ENCODE data around the gene MB.

Gene MB

DNA sequence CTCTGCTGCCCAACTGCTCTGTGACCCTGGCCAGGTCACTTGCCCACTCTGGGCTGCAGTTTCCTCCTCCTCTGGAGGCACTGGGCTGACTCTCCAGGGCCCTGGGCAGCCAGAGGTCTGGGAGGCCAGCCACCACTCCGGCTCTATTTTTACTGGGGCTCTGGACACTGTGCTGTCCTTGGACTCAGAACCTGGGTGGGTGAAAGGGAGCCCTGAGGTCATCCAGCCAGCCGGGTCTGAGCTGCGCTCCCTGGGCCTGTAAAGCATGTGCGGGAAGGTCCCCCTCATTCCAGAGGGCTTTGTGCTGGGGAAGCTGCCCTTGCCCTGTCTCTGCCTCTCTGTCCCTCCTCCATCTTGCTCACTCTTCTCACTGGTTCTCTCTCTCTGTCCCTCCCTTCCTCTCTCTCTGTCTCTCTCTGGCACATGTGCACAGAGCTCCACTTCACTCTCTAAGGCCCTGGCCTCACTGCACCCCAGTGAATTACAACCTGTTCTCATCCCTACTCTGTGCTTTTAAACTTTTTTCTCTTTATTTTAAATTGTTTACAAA is 24.6 kb downstream of the MB start:
- no peak for DNase-seq

DNA sequence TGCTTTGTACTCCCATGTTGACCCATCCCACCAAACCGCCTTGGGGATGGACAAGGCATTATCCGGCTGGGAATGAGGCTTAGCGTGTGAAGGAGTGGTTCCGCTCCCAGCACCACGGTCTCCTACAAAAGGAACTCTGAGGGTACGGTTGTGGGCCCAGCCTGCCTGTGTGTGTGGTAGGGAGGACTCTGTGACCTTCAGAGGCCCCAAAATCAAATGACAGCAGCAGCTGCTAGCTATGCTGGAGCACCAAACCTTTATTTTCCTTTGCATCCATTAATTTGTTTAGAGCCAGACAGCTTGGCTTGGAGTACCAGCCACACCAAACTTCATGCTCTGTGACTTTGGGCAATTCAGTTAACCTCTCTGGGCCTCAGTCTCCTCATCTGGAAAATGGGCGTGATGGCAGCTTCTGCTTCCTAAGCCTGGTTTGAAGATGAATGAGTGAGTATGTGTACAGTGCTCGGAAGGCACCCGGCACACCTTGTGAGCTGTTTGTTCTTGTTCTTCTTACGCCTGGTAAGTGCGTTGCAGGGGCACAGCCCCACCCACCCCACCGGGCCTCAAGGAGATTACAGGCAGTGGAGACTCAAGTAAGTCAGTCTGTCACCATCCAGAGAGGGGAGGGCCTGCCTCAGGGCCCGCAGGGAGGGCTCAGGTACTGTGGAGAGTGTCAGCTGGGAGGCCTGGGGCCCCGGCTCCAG is 25.3 kb downstream of the MB start:
- no peak for DNase-seq

- DNase-seq = no peak
Observed at GRCh38 chr22:35590634-35591295, 26.4 kb downstream of the MB start.

DNA sequence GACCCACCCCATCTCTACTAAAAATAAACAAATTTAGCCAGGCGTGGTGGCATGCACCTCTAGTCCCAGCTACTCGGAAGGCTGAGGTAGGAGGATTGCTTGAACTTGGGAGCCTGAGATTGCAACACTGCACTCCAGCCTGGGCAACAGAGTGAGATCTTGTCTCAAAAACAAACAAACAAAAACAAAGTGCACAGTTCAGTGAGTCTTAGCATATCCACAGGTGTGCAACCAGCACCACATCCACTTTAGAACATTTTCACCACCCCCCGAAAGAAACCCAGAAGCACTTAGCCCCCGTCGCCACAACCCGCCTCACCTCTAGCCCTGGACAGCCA is 27.4 kb downstream of the MB start:
- no peak for DNase-seq

- no peak for DNase-seq
Observed at GRCh38 chr22:35589071-35589755, 27.9 kb downstream of the MB start.

GRCh38 chr22:35587896-35588295 is 29.2 kb downstream of the MB start:
- no peak for DNase-seq

DNA sequence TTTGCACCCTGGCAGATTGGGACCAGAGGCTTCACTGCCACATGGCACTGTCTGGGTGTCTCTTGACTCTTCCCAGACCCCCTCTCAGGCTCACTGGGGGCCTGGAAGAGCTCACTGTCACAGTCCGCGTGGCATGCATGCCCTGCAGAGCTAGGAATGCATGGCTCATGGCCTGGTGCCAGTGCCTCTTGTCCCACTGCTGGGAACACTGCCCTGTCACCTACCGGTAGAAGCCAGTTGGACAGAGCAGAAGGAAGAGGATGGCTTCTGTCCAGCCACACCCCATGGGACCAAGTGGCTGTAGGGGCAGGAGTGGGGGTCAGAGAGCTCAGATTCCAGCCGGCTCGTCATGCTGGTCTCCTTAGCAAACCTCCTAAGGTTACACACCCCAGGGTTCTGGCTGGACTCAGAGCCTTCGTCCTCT is 29.7 kb downstream of the MB start:
- DNase-seq = no peak

- no peak for DNase-seq
Observed at GRCh38 chr22:35586771-35587170, 30.4 kb downstream of the MB start.

DNA sequence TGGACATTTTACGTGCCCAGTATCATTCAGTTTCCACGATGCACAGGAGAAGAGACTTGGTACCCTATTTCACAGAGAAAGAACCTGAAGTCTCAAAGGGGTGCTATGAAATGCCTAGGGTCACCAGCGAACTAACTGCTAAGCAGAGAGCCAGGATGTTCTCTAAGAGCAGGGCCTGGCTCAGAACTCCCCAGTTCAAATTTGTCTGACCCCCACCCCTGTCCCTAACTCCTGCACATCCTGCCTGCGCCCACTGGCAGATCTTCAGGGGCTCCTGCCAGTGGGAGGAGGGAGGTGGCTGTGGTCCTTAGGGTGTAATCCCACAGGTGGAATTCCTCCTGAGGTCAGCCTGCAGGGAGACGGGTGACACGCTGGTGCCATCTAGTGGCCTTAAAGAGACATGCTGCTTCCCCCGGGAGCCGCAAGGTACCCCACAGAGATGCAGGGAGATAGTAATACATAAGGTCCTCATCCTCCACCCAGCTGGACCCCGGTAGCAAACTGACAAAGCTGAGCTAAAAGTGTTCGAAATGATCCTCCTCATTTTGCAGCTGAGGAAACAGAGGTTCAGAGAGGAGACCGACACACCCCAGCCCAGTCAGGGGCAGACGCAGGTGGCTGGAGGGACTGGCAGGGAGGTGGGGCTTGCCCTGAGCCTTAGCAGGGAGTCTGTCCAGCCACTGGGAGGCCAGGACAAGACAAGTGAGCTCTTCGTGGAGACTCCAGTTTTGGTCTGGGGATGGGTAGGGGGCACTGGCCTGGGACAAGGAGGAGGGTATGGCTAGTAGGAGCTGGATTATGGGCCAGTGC is 34.1 kb downstream of the MB start:
- peak; percentile 1 for DNase-seq

DNA sequence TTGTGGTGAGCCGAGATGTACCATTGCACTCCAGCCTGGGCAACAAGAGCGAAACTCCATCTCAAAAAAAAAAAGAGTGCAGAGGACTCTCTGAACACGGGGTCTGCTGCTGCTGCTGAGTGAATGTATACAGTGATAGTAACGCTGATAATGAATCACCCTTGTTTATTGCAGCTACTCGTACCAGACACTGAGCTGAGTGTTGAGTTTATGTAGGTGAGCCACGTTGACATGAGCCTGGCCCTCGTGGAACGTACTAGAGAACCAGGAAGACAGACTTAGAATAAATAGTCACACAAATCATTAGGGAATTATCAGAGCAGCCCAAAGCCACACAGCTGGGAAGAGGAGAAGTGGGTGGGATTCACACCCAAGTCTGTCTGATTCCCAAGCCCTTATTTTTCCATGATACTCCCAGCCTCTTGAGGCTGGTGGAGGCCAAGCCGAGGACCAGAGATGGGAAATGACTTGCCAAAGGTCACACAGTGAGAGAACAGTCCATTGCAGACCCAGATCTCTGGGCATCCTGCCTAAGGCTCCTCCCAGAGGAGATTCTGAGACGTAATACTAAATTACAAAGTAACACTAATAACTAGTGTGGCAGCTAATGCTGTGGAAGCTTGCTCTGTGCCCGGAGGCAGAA is 34.8 kb downstream of the MB start:
- no peak for DNase-seq

DNA sequence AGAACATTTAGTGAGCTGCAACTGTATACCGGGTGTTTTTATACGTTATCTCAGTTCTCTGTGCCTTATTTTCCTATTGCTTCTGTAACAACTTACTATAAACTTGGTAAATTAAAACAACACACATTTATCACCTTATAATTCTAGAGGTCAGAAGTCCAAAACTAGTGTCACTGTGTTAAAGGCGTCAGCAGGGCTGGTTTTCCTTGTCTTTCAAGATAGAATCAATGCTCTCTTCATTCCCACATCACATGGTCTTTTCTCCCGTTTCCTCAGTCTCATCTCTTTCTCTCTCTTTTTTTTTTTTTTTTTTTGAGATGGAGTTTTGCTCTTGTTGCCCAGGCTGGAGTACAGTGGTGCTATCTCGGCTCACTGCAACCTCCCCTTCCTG is 36.1 kb downstream of the MB start:
- no peak for DNase-seq

DNA sequence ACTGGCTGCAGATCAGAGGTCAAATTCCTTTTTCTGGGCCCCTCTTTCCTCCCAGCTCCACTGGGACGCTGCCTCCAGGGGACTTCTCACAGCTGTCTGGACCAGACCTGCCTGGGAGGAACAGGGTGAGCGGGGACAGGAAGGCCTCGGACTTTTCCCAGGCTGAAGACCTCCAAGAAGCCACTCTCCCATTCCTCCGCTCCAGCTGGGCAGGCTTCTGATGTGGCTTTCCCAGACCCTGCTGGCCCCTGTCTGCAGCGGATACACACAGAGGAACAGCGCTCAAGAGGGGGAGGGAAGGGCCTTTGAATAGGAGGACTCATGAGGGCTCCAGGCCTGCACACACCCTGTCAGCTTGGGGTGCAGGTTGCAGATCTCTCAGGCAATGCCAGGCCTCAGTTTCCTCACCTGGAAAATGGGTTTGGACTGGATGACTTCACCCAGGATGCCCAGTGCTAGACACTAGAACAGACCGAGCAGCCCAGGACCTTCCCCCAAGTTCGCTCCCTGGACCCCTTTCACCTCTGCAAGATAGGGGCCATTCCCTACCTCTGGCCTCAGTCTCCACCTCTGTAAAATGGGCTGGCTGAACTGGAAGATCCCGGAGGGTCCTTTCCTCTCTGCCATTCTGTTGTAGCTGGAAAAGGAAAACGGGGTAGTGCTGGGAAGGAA is 36.6 kb downstream of the MB start:
- DNase-seq = no peak

- no peak for DNase-seq
Observed at GRCh38 chr22:35578836-35579575, 38.1 kb downstream of the MB start.

- no peak for DNase-seq
Observed at GRCh38 chr22:35577799-35578659, 39.1 kb downstream of the MB start.

- DNase-seq = no peak
Observed at GRCh38 chr22:35576671-35577070, 40.5 kb downstream of the MB start.

DNA sequence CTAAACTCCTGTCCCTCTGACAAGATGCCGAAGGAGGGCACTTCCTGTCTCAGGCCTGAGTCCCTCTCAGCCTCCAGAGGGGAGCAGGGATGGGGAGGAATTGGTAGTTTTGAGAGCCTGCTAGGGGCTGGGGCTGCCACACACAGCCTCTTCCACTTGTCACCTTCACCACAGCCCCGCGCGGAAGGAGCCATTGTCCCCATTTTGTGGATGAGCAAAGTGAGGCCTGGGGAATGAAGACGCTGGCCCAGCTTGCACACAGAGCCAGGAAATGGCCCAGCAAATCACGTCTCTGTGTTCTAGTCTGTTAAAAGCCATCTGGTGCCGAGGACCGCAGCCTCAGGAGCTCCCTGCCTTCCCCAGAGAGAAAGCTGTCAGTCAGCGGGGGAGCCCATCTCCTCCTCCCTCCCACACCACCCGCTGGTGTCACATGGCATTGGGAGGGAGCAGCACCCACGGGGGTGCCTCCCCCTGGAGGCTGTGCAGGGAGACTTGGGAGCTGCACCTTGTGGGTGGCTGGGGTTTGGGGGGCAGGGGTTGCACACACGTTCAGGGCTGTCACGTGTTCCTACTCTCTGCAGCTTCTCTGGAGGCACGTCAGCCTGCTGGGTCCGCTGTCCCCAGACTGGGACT is 41.9 kb downstream of the MB start:
- no peak for DNase-seq

DNA sequence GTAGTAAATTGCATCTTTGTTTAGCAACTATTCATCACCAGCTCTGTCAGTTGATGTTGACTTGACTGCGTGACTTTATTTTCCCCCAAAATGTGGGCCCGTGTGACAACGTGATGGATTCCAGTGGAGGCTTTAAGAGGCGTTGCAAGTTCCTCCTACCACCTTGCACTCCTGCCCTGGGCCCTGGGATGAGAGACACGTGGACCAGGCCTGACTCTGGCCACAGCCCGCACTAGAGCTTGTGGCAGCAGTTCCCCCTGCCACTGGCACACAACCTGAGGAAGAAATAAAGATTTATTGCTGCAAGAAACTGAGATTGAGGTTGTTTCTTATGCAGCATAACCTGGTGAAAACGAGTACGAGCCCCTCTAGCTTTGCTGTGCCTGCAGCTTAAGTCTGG is 44.6 kb downstream of the MB start:
- no peak for DNase-seq

GRCh38 chr22:35570686-35571194 is 46.4 kb downstream of the MB start:
- DNase-seq = no peak

- DNase-seq = no peak
Observed at GRCh38 chr22:35569916-35570315, 47.2 kb downstream of the MB start.

Measured in NCI-H446 treated with DMSO at 0.1 percent for 48 hours (cell line).